MM.1S (cell line): Measurements from ENCODE around the gene MAP3K5.

ENCODE experiments used
- DNase-seq: peaks from one replicate; pipeline ENCODE4 v3.0.0-alpha.2; 2015
- H2AFZ ChIP-seq: fragments of 300-600 bp; sonication (generic); 2 replicates; pipeline ENCODE4 v1.6.0; 2016; ENCODE audit warnings: antibody characterized with exemption, low read length
- H3F3A ChIP-seq: fragments of 300-600 bp; sonication (generic); 2 replicates; pipeline ENCODE4 v1.6.1; 2016; ENCODE audit warnings: mild to moderate bottlenecking, antibody characterized with exemption, low read length, moderate library complexity, mixed read lengths; ENCODE audit not compliant: insufficient read depth
- H3K27ac ChIP-seq: fragments of 300-600 bp; sonication (generic); 2 replicates; pipeline ENCODE4 v1.5.1; 2016; ENCODE audit warnings: mild to moderate bottlenecking, low read length
- H3K27me3 ChIP-seq: fragments of 300-600 bp; sonication (generic); replicated peaks from 2 replicates; pipeline ENCODE4 v1.6.0; 2016; ENCODE audit warnings: low read length; ENCODE audit not compliant: insufficient read depth
- H3K36me3 ChIP-seq: fragments of 300-600 bp; sonication (generic); replicated peaks from 2 replicates; pipeline ENCODE4 v1.6.1; 2016; ENCODE audit warnings: mild to moderate bottlenecking, low read length, mixed read lengths; ENCODE audit not compliant: insufficient read depth
- H3K4me1 ChIP-seq: fragments of 300-600 bp; sonication (generic); 2 replicates; pipeline ENCODE4 v1.6.1; 2016; ENCODE audit warnings: low read length, mixed read lengths
- H3K4me2 ChIP-seq: fragments of 300-600 bp; sonication (generic); 2 replicates; pipeline ENCODE4 v1.6.0; 2016; ENCODE audit warnings: low read depth, low read length
- H3K4me3 ChIP-seq: fragments of 300-600 bp; sonication (generic); 2 replicates; pipeline ENCODE4 v1.5.1; 2016; ENCODE audit warnings: low read length, mixed read lengths
- H3K79me2 ChIP-seq: fragments of 300-600 bp; sonication (generic); 2 replicates; pipeline ENCODE4 v1.6.1; 2016; ENCODE audit warnings: mixed run types, low read length, mixed read lengths
- H3K9ac ChIP-seq: fragments of 300-600 bp; sonication (generic); 2 replicates; pipeline ENCODE4 v1.6.1; 2016; ENCODE audit warnings: low read length, mixed read lengths
- H3K9me2 ChIP-seq: fragments of 300-600 bp; sonication (generic); replicated peaks from 2 replicates; pipeline ENCODE4 v1.6.1; 2016; ENCODE audit warnings: mild to moderate bottlenecking, low read length, mixed read lengths; ENCODE audit not compliant: insufficient read depth
- H3K9me3 ChIP-seq: fragments of 300-600 bp; sonication (generic); replicated peaks from 2 replicates; pipeline ENCODE4 v1.6.1; 2016; ENCODE audit warnings: mild to moderate bottlenecking, low read length, mixed read lengths; ENCODE audit not compliant: insufficient read depth
- H4K20me1 ChIP-seq: fragments of 300-600 bp; sonication (generic); 2 replicates; pipeline ENCODE4 v1.6.1; 2016; ENCODE audit warnings: mild to moderate bottlenecking, low read length, moderate library complexity, mixed read lengths; ENCODE audit not compliant: insufficient read depth
- EZH2 ChIP-seq: fragments of 300-600 bp; sonication (generic); optimal IDR thresholded peaks from 2 replicates; pipeline ENCODE3; 2017; ENCODE audit warnings: low read depth, mild to moderate bottlenecking, antibody characterized with exemption, low read length, mixed read lengths
- EZH2phosphoT487 ChIP-seq: fragments of 300-600 bp; sonication (generic); IDR thresholded peaks from 2 replicates; pipeline ENCODE4 v1.6.1; 2018; ENCODE audit warnings: antibody characterized with exemption, low read length
- TF ChIP-seq, protein P1 (sequence below): fragments of 300-600 bp; sonication (generic); IDR thresholded peaks from 2 replicates; pipeline ENCODE4 v1.5.1; 2016; ENCODE audit warnings: antibody characterized with exemption, low read length, mixed read lengths

Gene MAP3K5

GRCh38 chr6:136788069-136788902 is 4.0 kb downstream of the MAP3K5 start:
- Histone ChIP-seq H3K9me2 (no peaks in the 10 kb centered on the region), H3K9ac (no peak overlapping the region), H3K4me2 (no peak overlapping the region), H3K4me3 (no peak overlapping the region), H2AFZ (no peak overlapping the region), H4K20me1 (no peaks in the 10 kb centered on the region; the same call in 1 of the 2 replicates), H3F3A (peaks cover 19% of the 10 kb centered on the region), H3K79me2 (peaks cover 79% of the 10 kb centered on the region), H3K27me3 (no peaks in the 10 kb centered on the region), H3K36me3 (0 out of 2 replicates have a peak, but pooled peaks cover 6% of the 10 kb centered on the region), H3K27ac (no peak overlapping the region), H3K9me3 (no peaks in the 10 kb centered on the region), H3K4me1 (peaks cover 45% of the 10 kb centered on the region)
- DNase-seq = no peak
- TF ChIP-seq EZH2 (no peak), EZH2phosphoT487 (no peak)
- TF ChIP-seq, protein P1, sequence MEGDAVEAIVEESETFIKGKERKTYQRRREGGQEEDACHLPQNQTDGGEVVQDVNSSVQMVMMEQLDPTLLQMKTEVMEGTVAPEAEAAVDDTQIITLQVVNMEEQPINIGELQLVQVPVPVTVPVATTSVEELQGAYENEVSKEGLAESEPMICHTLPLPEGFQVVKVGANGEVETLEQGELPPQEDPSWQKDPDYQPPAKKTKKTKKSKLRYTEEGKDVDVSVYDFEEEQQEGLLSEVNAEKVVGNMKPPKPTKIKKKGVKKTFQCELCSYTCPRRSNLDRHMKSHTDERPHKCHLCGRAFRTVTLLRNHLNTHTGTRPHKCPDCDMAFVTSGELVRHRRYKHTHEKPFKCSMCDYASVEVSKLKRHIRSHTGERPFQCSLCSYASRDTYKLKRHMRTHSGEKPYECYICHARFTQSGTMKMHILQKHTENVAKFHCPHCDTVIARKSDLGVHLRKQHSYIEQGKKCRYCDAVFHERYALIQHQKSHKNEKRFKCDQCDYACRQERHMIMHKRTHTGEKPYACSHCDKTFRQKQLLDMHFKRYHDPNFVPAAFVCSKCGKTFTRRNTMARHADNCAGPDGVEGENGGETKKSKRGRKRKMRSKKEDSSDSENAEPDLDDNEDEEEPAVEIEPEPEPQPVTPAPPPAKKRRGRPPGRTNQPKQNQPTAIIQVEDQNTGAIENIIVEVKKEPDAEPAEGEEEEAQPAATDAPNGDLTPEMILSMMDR = no peak

DNA sequence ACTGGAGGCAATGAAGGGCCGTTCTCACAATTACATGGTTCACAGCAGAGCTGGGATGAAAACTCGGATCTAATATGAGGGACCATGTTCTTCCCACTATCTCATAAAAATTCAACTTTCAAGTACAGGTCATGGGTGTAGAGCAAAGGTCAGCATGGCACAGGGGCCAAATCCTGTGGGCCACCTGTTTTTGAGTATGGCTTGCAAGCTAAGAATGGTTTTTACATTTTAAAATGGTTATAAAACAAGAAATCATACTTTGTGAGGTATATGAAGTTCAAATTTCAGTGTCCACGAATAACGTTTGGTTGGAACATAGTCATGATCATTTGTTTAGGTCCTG is 4.6 kb downstream of the MAP3K5 start:
- Histone ChIP-seq H3K4me3 (no peak overlapping the region), H3K9me2 (no peaks in the 10 kb centered on the region), H3K9me3 (no peaks in the 10 kb centered on the region), H3K9ac (no peak overlapping the region), H4K20me1 (no peaks in the 10 kb centered on the region; the same call in 1 of the 2 replicates), H3K27me3 (no peaks in the 10 kb centered on the region), H2AFZ (no peak overlapping the region), H3K27ac (no peak overlapping the region), H3K4me1 (peaks cover 45% of the 10 kb centered on the region), H3K36me3 (0 out of 2 replicates have a peak, but pooled peaks cover 6% of the 10 kb centered on the region), H3K4me2 (no peak overlapping the region), H3K79me2 (peaks cover 84% of the 10 kb centered on the region), H3F3A (peaks cover 15% of the 10 kb centered on the region)
- DNase-seq = no peak
- no peak for TF ChIP-seq EZH2
- TF ChIP-seq EZH2phosphoT487 = no peak
- TF ChIP-seq, protein P1 = no peak

- 0 out of 2 replicates have a peak, but pooled peaks cover 6% of the 10 kb centered on the region for H3K36me3 ChIP-seq
- H3F3A ChIP-seq = peaks cover 11% of the 10 kb centered on the region
- no peak overlapping the region for H3K9ac ChIP-seq
- H3K27ac ChIP-seq = no peak overlapping the region
- peaks cover 90% of the 10 kb centered on the region for H3K79me2 ChIP-seq
- H3K4me1 ChIP-seq = peaks cover 45% of the 10 kb centered on the region
- H3K27me3 ChIP-seq = no peaks in the 10 kb centered on the region
- H4K20me1 ChIP-seq = no peaks in the 10 kb centered on the region; the same call in 1 of the 2 replicates
- no peaks in the 10 kb centered on the region for H3K9me3 ChIP-seq
- no peaks in the 10 kb centered on the region for H3K9me2 ChIP-seq
- DNase-seq = no peak
- H2AFZ ChIP-seq = no peak overlapping the region
- H3K4me2 ChIP-seq = no peak overlapping the region
- TF ChIP-seq, protein P1 = no peak
- TF ChIP-seq EZH2 (no peak), EZH2phosphoT487 (no peak)
- no peak overlapping the region for H3K4me3 ChIP-seq
Observed at GRCh38 chr6:136786658-136787057, 5.6 kb downstream of the MAP3K5 start.
